Ascending aorta (tissue), 2 donors: ENCODE measurements around the gene ACTR1B. TPM values are rescaled to one million over a fixed set of nuclear protein-coding genes. Genes with fewer than 3 reads are reported as not detected.

Source experiments
- DNase-seq, 2 donors: peaks; one replicate each; pipeline ENCODE4 v3.0.0-alpha.2; 2019; ENCODE audit warnings: low spot score in 2 of 2
- H3K27ac ChIP-seq, 2 donors: fragments of 200-600 bp; sonication (generic); one replicate each; pipeline ENCODE4 v1.5.1; 2016 to 2017; ENCODE audit warnings: mild to moderate bottlenecking in 1 of 2
- H3K27me3 ChIP-seq: fragments of 200-600 bp; sonication (generic); one replicate; pipeline ENCODE4 v1.5.1; 2017
- H3K36me3 ChIP-seq, 2 donors: fragments of 200-600 bp; sonication (generic); one replicate each; pipeline ENCODE4 v1.5.1; 2016
- H3K4me1 ChIP-seq, 2 donors: fragments of 200-600 bp; sonication (generic); one replicate each; pipeline ENCODE4 v1.5.1; 2016 to 2017; ENCODE audit warnings: mild to moderate bottlenecking in 1 of 2
- H3K4me3 ChIP-seq, 2 donors: fragments of 200-600 bp; sonication (generic); one replicate each; pipeline ENCODE4 v1.5.1; 2016 to 2017; ENCODE audit warnings: mild to moderate bottlenecking in 1 of 2
- H3K9me3 ChIP-seq, 2 donors: fragments of 200-600 bp; sonication (generic); one replicate each; pipeline ENCODE4 v1.5.1; 2016
- CTCF ChIP-seq, 3 experiments: fragments of 200-600 bp in 2 of 3; fragments of 450-650 bp in 1 of 3; sonication (generic) in 2 of 3; IDR thresholded peaks; one replicate each; pipeline ENCODE4 v1.5.1; 2016 to 2019; ENCODE audit warnings: antibody characterized with exemption in 3 of 3, mild to moderate bottlenecking in 1 of 3, moderate library complexity in 1 of 3
- intact Hi-C: fragments of 100-400 bp; cut with DNase I; formaldehyde crosslinking; loops from one replicate; pipeline ENCODE4 v1.15.1; 2023
- total RNA-seq: library from RNA; depleted of rRNA; stranded (reverse); fragments of >200 nt; gene quantifications from one replicate; pipeline ENCODE4 v1.1.0, GENCODE V29; 2016

Gene ACTR1B
- total RNA-seq, 1 donor from 2014 or later: 125 TPM

GRCh38 chr2:97660044-97660774 is 3.6 kb downstream of the ACTR1B start:
- intact Hi-C loops: loop anchor here (5.0 to 10.0 kb wide), 4 partner anchors 337 to 1495 kb away; partner anchors contain the start of genes CIAO1, LIPT1, TMEM127 and TMEM131
- no peak for DNase-seq
- H3K9me3 ChIP-seq: no peaks in the 10 kb centered on the region
- H3K27me3 ChIP-seq: no peaks in the 10 kb centered on the region
- TF ChIP-seq CTCF (IDR thresholded peaks at IDR 0.05): no peak
- H3K4me1 ChIP-seq: peaks cover 13 to 23% of the 10 kb centered on the region in 2 donors
- H3K27ac ChIP-seq: no peak overlapping the region
- no peak overlapping the region for H3K4me3 ChIP-seq
- peaks cover 38 to 49% of the 10 kb centered on the region in 2 donors for H3K36me3 ChIP-seq

- TF ChIP-seq CTCF (IDR thresholded peaks at IDR 0.05): no peak
- intact Hi-C loops: loop anchor here (5.0 to 10.0 kb wide), 4 partner anchors 338 to 1495 kb away; partner anchors contain the start of genes CIAO1, LIPT1, TMEM127 and TMEM131
Measured at GRCh38 chr2:97659256-97660043, 4.4 kb downstream of the ACTR1B start.

GRCh38 chr2:97658691-97659157 is 5.1 kb downstream of the ACTR1B start:
- H3K4me1 ChIP-seq: peaks cover 13 to 17% of the 10 kb centered on the region in 2 donors
- peaks cover 38 to 63% of the 10 kb centered on the region in 2 donors for H3K36me3 ChIP-seq
- H3K9me3 ChIP-seq: peaks cover 0 to 6% of the 10 kb centered on the region in 2 donors
- no peak overlapping the region for H3K27ac ChIP-seq
- no peak for TF ChIP-seq CTCF (IDR thresholded peaks at IDR 0.05)
- no peaks in the 10 kb centered on the region for H3K27me3 ChIP-seq
- no peak overlapping the region for H3K4me3 ChIP-seq
- intact Hi-C loops: no loop called here
- no peak for DNase-seq

More at GRCh38 chr2:97659256-97660043, 4.4 kb downstream of the ACTR1B start:
- Histone ChIP-seq H3K27me3 (no peaks in the 10 kb centered on the region), H3K36me3 (peaks cover 38 to 56% of the 10 kb centered on the region in 2 donors), H3K4me3 (no peak overlapping the region), H3K27ac (no peak overlapping the region), H3K9me3 (no peaks in the 10 kb centered on the region), H3K4me1 (peaks cover 13 to 17% of the 10 kb centered on the region in 2 donors)
- no peak for DNase-seq

GRCh38 chr2:97657986-97658690 is 5.7 kb downstream of the ACTR1B start:
- DNase-seq: no peak
- TF ChIP-seq CTCF (IDR thresholded peaks at IDR 0.05): no peak
- no peaks in the 10 kb centered on the region for H3K27me3 ChIP-seq
- no peak overlapping the region for H3K27ac ChIP-seq
- peaks cover 13 to 17% of the 10 kb centered on the region in 2 donors for H3K4me1 ChIP-seq
- peaks cover 38 to 66% of the 10 kb centered on the region in 2 donors for H3K36me3 ChIP-seq
- intact Hi-C loops: no loop called here
- peaks cover 0 to 6% of the 10 kb centered on the region in 2 donors for H3K9me3 ChIP-seq
- H3K4me3 ChIP-seq: no peak overlapping the region

GRCh38 chr2:97656905-97657587 is 6.8 kb downstream of the ACTR1B start:
- Histone ChIP-seq H3K27ac (no peak overlapping the region), H3K4me3 (no peak overlapping the region), H3K4me1 (peaks cover 7 to 13% of the 10 kb centered on the region in 2 donors), H3K36me3 (peaks cover 38 to 66% of the 10 kb centered on the region in 2 donors), H3K9me3 (peaks cover 0 to 6% of the 10 kb centered on the region in 2 donors), H3K27me3 (no peaks in the 10 kb centered on the region)
- DNase-seq: no peak
- intact Hi-C loops: no loop called here
- TF ChIP-seq CTCF (IDR thresholded peaks at IDR 0.05): no peak
